Omental fat pad (tissue), 4 donors: ENCODE measurements around the gene RAB11FIP4. TPM values are rescaled to one million over a fixed set of nuclear protein-coding genes. Genes with fewer than 3 reads are reported as not detected.

Experiments used
- ATAC-seq: fragments of 150-250 bp; one replicate; pipeline ENCODE4 v1.9.1; 2016; ENCODE audit warnings: mild to moderate bottlenecking, moderate library complexity; ENCODE audit not compliant: low FRiP score
- DNase-seq: peaks from one replicate; pipeline ENCODE4 v3.0.0-alpha.2; 2019; ENCODE audit warnings: low spot score
- total RNA-seq, 4 donors: library from RNA; depleted of rRNA; stranded (reverse); fragments of >200 nt; gene quantifications; one replicate each; pipeline ENCODE4 v1.1.0, GENCODE V29; 2016
- TF ChIP-seq, protein P1 (sequence below), 3 donors: fragments of 450-650 bp; IDR thresholded peaks; one replicate each; pipeline ENCODE4 v1.5.1; 2016 to 2017; ENCODE audit warnings: antibody characterized with exemption in 3 of 3, mild to moderate bottlenecking in 3 of 3, moderate library complexity in 2 of 3

RAB11FIP4 gene
- total RNA-seq, 4 donors from 2014 or later = 2.8 to 12.0 (median 5.7) TPM

GRCh38 chr17:31580316-31580705 is 188.8 kb downstream of the RAB11FIP4 start:
- TF ChIP-seq, protein P1, sequence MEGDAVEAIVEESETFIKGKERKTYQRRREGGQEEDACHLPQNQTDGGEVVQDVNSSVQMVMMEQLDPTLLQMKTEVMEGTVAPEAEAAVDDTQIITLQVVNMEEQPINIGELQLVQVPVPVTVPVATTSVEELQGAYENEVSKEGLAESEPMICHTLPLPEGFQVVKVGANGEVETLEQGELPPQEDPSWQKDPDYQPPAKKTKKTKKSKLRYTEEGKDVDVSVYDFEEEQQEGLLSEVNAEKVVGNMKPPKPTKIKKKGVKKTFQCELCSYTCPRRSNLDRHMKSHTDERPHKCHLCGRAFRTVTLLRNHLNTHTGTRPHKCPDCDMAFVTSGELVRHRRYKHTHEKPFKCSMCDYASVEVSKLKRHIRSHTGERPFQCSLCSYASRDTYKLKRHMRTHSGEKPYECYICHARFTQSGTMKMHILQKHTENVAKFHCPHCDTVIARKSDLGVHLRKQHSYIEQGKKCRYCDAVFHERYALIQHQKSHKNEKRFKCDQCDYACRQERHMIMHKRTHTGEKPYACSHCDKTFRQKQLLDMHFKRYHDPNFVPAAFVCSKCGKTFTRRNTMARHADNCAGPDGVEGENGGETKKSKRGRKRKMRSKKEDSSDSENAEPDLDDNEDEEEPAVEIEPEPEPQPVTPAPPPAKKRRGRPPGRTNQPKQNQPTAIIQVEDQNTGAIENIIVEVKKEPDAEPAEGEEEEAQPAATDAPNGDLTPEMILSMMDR (IDR thresholded peaks at IDR 0.05) = no peak
- ATAC-seq = no peak

GRCh38 chr17:31580706-31581490 is 189.4 kb downstream of the RAB11FIP4 start:
- TF ChIP-seq, protein P1 (IDR thresholded peaks at IDR 0.05) = no peak
- DNase-seq = peak; percentile 65
- ATAC-seq = peak; percentile 92

More at GRCh38 chr17:31580316-31580705, 188.8 kb downstream of the RAB11FIP4 start:
- no peak for DNase-seq

GRCh38 chr17:31581491-31581890 is 190.0 kb downstream of the RAB11FIP4 start:
- DNase-seq = no peak
- peak; percentile 55 for ATAC-seq
- TF ChIP-seq, protein P1 (IDR thresholded peaks at IDR 0.05) = no peak

DNA sequence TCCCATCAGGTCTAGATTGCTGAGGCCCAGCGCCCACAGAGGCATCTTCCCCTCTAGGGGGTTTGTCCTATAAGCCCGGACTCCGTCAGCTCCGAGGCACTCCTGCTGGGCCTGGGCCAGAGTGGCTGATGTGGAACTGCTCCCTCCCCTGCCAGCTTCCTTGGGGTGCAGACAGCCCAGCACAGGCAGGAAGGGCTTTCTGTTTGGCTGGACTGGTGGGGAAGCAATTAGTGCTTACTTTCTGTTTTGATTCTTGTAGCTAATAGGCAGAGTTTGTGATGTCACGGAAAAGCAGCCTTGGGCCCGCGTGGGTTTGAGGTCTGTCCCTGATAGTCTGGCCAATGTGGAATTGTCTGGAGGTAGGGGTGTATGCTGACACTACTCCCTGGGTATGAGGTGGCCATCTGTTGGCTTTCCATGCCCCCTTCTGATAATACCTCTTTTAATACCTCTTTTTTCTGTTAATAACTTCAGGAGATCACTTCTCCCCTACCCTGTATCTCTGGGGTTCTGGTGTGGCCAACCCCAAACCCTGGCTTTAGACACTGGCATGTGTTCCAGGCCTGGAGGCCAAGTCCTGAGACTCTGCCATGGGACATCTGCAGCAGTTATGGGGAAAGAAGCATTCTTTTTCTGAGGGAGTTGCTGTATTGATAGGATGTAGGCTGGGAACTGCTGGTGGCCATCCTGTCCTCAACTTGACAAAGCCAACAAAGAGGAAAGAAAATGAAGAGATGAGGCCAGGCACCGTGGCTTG is 190.9 kb downstream of the RAB11FIP4 start:
- ATAC-seq = no peak
- TF ChIP-seq, protein P1 (IDR thresholded peaks at IDR 0.05) = no peak
- DNase-seq = no peak

- DNase-seq (no peak), ATAC-seq (no peak)
- TF ChIP-seq, protein P1 (IDR thresholded peaks at IDR 0.05) = no peak
Observed at GRCh38 chr17:31583772-31584356, 192.4 kb downstream of the RAB11FIP4 start.

DNA sequence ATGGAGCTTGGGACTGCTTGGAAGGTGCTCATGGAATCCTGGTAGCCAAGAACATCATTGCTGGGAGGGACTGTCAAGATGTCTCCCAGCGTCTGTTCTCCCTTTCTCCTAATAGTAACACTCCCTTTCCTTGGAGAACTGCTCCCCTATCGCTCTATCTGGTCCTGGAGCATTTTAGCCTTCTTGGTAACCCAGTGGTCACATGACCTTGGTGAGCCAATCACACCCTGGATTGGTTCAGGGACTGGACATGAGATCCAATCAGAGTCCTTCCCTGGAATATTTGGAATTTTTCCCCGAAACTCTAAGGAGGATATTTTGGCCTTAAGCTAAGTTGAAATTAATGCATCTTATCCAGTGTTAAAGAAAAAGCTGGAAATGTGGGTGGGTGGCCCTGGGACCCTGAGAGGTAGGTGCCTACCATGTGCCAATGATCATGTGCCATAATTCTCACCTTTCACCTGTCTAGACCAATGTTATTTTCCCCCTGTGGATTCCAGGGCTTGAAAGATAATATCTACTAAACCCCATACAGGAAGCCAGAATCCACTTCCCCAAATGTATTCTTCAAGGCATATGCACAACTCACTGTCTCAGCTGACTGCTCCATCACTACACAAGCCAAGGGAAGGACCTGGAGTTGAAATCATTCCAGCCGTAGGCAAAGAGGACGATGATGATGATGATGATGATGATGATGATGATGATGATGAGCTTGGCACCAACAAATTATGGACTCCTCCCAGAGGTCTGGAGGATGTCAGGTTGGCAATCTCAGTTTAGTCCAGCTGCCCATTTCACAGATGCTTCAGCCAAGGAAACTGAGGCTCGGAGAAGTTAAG is 193.2 kb downstream of the RAB11FIP4 start:
- ATAC-seq (no peak), DNase-seq (no peak)
- TF ChIP-seq, protein P1 (IDR thresholded peaks at IDR 0.05) = no peak
